ENCODE results near the gene STX2.

STX2 gene

DNA sequence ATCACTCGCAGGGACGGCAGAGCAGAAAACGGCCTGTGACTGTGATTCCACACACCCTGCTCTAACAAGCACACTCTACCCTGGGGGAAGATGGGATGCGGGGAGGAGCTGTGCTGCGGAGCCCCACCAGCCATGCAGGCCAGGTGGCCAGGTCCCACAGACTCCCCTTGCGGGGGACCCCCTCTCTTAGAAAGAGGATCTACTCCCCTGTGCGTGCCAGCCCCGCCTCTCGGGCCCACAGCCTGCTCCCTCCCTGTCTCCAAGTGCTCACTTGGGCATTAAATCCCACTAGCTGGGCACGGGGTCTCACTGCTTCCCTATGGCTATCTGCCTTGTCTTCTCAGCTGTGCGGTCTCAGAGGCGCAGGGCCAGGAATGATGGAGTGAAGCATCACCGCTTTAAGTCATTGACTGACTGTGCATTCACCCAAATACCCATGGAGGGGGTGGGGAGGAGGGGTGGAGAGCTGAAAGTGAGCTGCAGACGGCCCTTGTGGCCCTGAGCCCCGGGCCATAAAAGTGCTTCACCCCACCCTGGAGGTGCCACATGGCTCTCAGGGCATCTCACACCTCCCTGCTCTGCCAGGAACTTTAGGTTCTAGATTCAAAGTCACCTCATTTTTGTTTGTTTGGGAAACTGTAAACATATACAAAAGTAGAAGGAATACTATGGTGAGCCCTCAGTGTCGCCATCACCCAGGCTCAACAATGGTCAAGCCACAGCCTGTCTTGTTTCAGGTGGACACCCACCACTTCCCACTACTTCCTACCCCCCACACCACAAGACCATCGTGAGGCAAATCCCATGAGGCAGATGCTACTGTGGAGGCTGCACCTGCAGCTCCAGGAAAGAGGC is 9.4 kb downstream of the STX2 start:
- no peak for DNase-seq

- no peak for DNase-seq
Observed at GRCh38 chr12:130828895-130829294, 10.2 kb downstream of the STX2 start.

DNA sequence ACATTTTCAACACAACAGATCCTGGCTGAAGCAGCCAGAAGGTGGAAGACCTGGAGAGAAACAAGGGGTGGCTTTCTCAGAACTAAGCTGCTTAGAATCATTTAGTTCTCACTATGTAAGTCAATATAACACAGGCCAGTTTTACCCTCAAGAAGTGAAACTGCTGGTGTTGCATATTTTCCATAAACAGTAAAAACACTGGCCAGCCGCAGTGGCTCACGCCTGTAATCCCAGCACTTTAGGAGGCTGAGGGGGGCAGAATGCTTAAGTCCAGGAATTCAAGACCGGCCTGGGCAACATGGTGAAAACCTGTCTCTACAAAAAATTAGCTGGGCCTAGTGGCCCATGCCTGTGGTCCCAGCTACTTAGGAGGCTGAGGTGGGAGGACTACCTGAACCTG is 11.6 kb downstream of the STX2 start:
- DNase-seq, result no peak

DNA sequence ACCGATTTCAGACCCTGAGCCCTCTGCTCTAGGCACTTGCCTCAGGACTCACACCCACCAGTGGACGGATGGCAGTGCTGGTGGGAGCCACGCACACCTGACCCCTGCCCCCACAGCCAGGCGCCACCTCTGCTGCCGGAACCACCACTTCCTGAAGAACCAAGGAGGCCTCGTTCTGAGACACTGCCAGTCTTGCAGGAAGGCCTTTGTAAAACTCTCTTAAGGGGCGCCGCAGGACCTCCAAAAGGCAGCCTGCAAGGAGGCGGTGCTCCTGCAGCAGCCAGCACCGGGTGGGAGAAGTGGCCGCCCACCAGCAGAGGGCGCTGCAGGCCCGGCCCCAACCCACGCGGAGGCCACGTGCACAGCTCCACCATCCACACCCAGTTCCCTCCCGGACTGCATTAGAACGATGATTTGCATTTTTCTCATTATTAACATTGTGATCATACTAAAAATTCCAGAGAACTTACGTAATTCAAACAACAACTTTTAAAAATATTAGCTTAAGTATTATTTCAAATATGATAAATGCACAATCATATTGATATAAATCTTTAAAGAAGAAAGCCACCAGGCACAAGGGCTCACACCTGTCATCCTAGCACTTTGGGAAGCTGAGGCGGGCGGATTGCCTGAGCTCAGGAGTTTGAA is 12.8 kb downstream of the STX2 start:
- DNase-seq, result no peak

GRCh38 chr12:130825771-130826150 is 13.3 kb downstream of the STX2 start:
- no peak for DNase-seq

DNA sequence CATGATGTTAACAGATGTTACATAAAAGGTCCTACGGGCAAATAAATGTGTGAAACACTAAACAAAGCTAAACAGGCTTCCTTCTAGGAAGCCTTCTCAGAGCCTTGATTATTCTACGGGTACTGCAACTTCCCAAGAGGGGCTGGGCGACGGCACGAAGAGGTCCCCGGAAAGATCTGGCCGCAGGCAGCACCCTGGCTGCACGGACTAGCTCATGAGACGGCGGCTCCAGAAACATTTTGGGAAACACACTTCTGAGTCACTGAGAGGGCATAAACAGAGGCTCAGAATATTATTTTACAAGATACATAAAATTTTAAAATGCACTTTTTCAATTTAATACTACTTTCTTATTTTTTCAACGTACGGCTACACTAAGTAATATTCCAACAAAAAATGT is 19.4 kb downstream of the STX2 start:
- no peak for DNase-seq

GRCh38 chr12:130818635-130819576 is 20.1 kb downstream of the STX2 start:
- DNase-seq, result no peak

DNA sequence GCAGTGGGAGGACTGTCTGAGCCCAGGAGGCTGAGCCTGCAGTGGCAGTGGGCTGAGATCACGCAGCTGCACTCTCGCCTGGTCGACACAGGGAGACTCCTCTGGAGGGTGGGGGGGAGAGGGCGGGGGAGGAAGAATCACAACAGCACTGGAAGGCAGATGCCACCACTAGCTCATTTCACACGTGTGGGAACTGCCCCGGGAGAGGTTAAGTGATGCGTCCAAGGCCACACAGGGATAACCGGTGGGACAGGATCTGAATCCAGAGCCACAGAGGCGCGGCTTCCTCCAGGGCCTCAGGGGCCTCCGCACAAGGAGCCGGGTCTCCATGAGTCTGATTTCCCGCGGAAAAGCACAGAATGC is 20.8 kb downstream of the STX2 start:
- DNase-seq, result no peak

GRCh38 chr12:130817804-130818203 is 21.2 kb downstream of the STX2 start:
- no peak for DNase-seq

DNA sequence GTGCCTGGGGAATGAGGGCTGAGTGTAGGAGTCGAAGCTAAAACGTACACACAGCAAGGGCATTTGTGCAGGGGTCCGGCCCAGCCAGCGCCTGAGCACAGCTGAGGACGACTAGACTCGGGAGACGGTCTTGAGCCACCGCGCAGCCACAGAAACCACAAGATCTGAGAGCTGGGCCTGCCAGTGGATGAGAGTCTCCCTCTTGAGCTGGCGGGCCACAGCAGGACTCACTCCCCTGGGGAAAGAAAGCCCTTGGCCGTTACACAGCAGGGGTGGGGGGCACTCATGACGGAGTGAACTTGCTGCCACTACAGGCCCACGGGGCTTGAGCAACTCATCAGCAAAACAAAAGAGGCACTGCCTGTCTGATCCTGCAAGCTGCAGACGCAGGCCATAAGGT is 23.0 kb downstream of the STX2 start:
- DNase-seq, result no peak

DNA sequence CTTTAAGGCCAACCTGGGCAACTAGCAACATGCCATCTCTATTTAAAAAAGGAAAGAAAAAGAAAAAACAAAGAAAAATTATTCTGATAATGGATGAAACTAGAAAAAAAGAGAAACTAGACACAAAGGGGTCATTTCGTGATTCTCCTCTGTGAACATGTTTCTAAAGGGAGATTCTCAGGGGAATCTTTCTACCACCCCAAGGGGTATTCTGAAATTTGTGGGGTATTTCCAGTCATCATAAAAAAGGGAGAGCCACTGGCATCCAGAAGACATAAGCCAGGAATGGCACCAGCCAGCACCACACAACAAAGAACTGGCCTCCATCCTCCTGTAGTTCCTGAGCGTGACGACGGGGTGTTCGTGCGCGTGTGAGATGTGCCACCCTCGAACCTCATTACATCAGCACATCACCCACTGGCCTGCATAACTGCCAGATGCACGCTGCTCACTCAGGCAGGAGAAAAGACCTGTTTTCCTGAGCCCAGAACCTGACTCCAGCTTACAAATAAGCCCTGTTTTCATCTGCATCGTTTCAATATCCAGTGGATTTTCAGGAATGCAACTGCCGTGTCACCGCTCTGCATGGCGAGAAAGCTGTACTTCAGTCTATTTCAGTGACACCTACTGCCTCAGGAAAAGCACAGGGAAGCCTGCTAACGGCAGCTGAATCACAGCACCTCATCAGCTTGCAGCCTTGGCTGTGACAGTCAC is 23.9 kb downstream of the STX2 start:
- DNase-seq, result peak; percentile 38

DNA sequence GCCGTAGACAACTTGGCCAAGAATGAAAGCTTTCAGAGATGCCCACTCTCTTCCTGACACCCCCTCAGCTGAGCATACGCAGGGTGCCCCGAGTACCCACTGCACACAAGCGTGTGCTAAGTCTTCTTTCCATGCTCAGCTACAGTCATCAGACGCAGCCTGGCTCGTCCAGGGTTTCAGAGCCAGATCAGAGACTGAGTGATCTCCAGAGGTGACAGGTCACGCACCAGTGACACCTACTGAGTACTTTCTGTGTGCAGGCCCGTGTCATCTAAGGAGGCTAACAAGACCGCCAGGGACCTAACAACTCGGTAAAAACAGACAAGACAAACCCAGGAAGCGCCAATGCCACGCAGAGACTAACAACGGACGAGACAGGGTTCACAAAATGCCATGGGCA is 25.1 kb downstream of the STX2 start:
- no peak for DNase-seq

- no peak for DNase-seq
Observed at GRCh38 chr12:130813436-130813835, 25.6 kb downstream of the STX2 start.

GRCh38 chr12:130809791-130810190 is 29.3 kb downstream of the STX2 start:
- DNase-seq, result no peak

GRCh38 chr12:130807309-130807708 is 31.7 kb downstream of the STX2 start:
- no peak for DNase-seq

GRCh38 chr12:130806574-130806973 is 32.5 kb downstream of the STX2 start:
- no peak for DNase-seq

GRCh38 chr12:130805635-130806034 is 33.4 kb downstream of the STX2 start:
- no peak for DNase-seq

DNA sequence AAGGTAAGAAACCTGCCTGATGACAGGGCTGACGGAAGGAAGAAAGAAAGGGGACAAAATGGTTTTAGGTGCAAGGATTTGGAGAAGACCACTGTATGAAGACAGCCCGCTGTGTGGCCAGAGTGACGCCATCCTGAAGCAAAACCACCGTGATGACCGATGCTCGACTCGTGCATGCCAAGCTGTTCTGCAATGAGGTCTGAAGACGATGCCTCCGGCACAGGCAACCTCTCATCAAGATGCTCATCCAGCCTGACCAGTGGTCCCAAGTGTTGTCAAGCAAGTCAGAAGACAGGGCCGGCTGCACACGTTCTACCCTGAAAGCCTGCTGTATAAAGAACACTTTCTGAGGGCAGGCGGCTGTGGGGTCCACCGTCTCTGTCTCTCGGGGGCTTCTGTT is 34.8 kb downstream of the STX2 start:
- DNase-seq, result no peak

- no peak for DNase-seq
Observed at GRCh38 chr12:130803702-130804101, 35.3 kb downstream of the STX2 start.

GRCh38 chr12:130800312-130800711 is 38.7 kb downstream of the STX2 start:
- no peak for DNase-seq

- DNase-seq, result no peak
Observed at GRCh38 chr12:130799051-130799450, 40.0 kb downstream of the STX2 start.

- no peak for DNase-seq
Observed at GRCh38 chr12:130796985-130797686, 41.9 kb downstream of the STX2 start.

Data from NCI-H2227 treated with DMSO at 0.1 percent for 48 hours (cell line).